ENCODE results near the gene TCF7L2.
A peak's percentile ranks its signal among the peaks of the same experiment; 100 is the strongest.

Gene TCF7L2

GRCh38 chr10:113019692-113020474, 69.8 kb downstream of the TCF7L2 start:
- DNase-seq (no peak), ATAC-seq (replicated peaks) (no peak)
- no peaks in the 10 kb centered on the region for H3K36me3 Mint-ChIP-seq (ENCODE audit: insufficient read depth)
- H3K9me3 Mint-ChIP-seq: no peaks in the 10 kb centered on the region
- no peaks in the 10 kb centered on the region for H3K27me3 Mint-ChIP-seq
- H3K27ac Mint-ChIP-seq: peak overlapping the region in 1 of 2 donors; percentile 6
- peaks cover 0 to 8% of the 10 kb centered on the region in 2 donors for H3K4me1 Mint-ChIP-seq (ENCODE audit: low read depth in 2 of 2)
- H3K4me3 Mint-ChIP-seq: no peak overlapping the region

DNA sequence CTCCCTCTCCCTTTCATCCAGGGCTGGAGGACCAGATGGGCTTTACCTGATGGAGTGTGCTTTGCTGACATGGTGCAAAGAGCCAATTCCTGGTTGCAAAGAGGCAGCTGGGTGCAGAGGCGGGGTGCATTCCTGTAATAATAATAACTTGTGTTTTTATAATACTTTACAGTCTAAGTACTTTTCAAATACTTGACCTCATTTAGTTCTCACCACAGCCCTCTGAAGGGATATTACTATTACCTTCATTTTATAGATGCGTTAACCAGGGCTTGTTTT, 70.4 kb downstream of the TCF7L2 start:
- H3K9me3 Mint-ChIP-seq: no peaks in the 10 kb centered on the region
- no peaks in the 10 kb centered on the region for H3K36me3 Mint-ChIP-seq (ENCODE audit: insufficient read depth)
- peaks cover 0 to 8% of the 10 kb centered on the region in 2 donors for H3K4me1 Mint-ChIP-seq (ENCODE audit: low read depth in 2 of 2)
- DNase-seq (no peak), ATAC-seq (replicated peaks) (no peak)
- no peaks in the 10 kb centered on the region for H3K27me3 Mint-ChIP-seq
- H3K4me3 Mint-ChIP-seq: no peak overlapping the region
- no peak overlapping the region for H3K27ac Mint-ChIP-seq

- Mint-ChIP-seq H3K27ac (no peak overlapping the region), H3K27me3 (no peaks in the 10 kb centered on the region), H3K4me1 (ENCODE audit: low read depth in 2 of 2) (peaks cover 0 to 8% of the 10 kb centered on the region in 2 donors), H3K36me3 (ENCODE audit: insufficient read depth) (no peaks in the 10 kb centered on the region), H3K9me3 (no peaks in the 10 kb centered on the region), H3K4me3 (no peak overlapping the region)
- no peak for ATAC-seq (replicated peaks)
- no peak for DNase-seq
Measured at GRCh38 chr10:113020838-113021237, 70.8 kb downstream of the TCF7L2 start.

DNA sequence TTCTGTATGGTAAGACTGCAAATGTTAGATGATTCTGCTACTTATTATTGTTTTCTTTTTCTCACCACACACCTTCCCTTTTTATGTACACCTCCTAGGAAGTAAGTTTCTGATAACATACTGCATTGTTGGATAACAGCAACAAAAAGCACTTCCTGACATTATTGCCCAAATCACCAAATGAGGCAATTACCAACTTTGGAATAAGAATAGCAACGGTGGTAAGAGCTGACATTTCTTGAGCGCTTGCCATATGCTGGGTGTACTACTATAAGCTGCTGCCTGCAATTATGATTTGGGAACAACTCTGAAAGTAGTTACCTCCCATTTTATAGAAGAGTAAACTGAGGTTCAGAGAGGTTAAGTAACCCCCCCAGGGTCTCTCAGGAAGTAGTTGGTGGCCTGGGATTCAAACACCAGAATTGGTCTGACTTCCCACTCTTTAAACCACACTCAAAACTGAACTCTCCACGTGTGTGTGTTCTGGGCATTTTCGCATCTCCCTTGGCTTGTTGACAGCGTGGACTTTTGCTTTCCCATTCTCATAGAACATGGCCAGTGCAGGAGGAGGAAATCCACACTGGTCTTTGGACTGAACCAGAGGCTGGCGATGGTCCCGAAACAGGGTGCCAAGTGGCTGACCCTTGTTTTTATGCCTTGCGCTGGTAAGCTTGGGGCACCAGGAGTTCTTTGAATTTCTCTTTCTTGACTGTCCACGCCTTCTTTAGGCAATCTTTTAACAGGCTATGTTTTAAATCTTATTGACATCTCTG, 71.4 kb downstream of the TCF7L2 start:
- no peak overlapping the region for H3K4me3 Mint-ChIP-seq
- ATAC-seq (replicated peaks) (no peak), DNase-seq (no peak)
- H3K27ac Mint-ChIP-seq: no peak overlapping the region
- H3K36me3 Mint-ChIP-seq (ENCODE audit: insufficient read depth): no peaks in the 10 kb centered on the region
- no peaks in the 10 kb centered on the region for H3K27me3 Mint-ChIP-seq
- peaks cover 0 to 8% of the 10 kb centered on the region in 2 donors for H3K4me1 Mint-ChIP-seq (ENCODE audit: low read depth in 2 of 2)
- no peaks in the 10 kb centered on the region for H3K9me3 Mint-ChIP-seq

- Mint-ChIP-seq H3K27me3 (no peaks in the 10 kb centered on the region), H3K4me1 (ENCODE audit: low read depth in 2 of 2) (peaks cover 0 to 9% of the 10 kb centered on the region in 2 donors), H3K4me3 (no peak overlapping the region), H3K27ac (no peak overlapping the region), H3K36me3 (ENCODE audit: insufficient read depth) (no peaks in the 10 kb centered on the region), H3K9me3 (no peaks in the 10 kb centered on the region)
- no peak for DNase-seq
- no peak for ATAC-seq (replicated peaks)
Measured at GRCh38 chr10:113022265-113022664, 72.2 kb downstream of the TCF7L2 start.

GRCh38 chr10:113023017-113023416, 73.0 kb downstream of the TCF7L2 start:
- Mint-ChIP-seq H3K27me3 (peaks cover 0 to 6% of the 10 kb centered on the region in 2 donors), H3K4me1 (ENCODE audit: low read depth in 2 of 2) (peaks cover 5 to 14% of the 10 kb centered on the region in 2 donors), H3K36me3 (ENCODE audit: insufficient read depth) (no peaks in the 10 kb centered on the region), H3K9me3 (no peaks in the 10 kb centered on the region), H3K4me3 (no peak overlapping the region), H3K27ac (no peak overlapping the region)
- ATAC-seq (replicated peaks) (no peak), DNase-seq (no peak)

- DNase-seq: no peak
- no peaks in the 10 kb centered on the region for H3K9me3 Mint-ChIP-seq
- H3K4me3 Mint-ChIP-seq: no peak overlapping the region
- no peak for ATAC-seq (replicated peaks)
- H3K36me3 Mint-ChIP-seq (ENCODE audit: insufficient read depth): peaks cover 3% of the 10 kb centered on the region
- H3K27me3 Mint-ChIP-seq: peaks cover 0 to 10% of the 10 kb centered on the region in 2 donors
- no peak overlapping the region for H3K27ac Mint-ChIP-seq
- peaks cover 5 to 11% of the 10 kb centered on the region in 2 donors for H3K4me1 Mint-ChIP-seq (ENCODE audit: low read depth in 2 of 2)
Measured at GRCh38 chr10:113024930-113025329, 74.9 kb downstream of the TCF7L2 start.

- peaks cover 5 to 7% of the 10 kb centered on the region in 2 donors for H3K4me1 Mint-ChIP-seq (ENCODE audit: low read depth in 2 of 2)
- peaks cover 3% of the 10 kb centered on the region for H3K36me3 Mint-ChIP-seq (ENCODE audit: insufficient read depth)
- peaks cover 0 to 10% of the 10 kb centered on the region in 2 donors for H3K27me3 Mint-ChIP-seq
- DNase-seq (no peak), ATAC-seq (replicated peaks) (no peak)
- no peaks in the 10 kb centered on the region for H3K9me3 Mint-ChIP-seq
- no peak overlapping the region for H3K4me3 Mint-ChIP-seq
- H3K27ac Mint-ChIP-seq: no peak overlapping the region
Measured at GRCh38 chr10:113025487-113025886, 75.4 kb downstream of the TCF7L2 start.

DNA sequence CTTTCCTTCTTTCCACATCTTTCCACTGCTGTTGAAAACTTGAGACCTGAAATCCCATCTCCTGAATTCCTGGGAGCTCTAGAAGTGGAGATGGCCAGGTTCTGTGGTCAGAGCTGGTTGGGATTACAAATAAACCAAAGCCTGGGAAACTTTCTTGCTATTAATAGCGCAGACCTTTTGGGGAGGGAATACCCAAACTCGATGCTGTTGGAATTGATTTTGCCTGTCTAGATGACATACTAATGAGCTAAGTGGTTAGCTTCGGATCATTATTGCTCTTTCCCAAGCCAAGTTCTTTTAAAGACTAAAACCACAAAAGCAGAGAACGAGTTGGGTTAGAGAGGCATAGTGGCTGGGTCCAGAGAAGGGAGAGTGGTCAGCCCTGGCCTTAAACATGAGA, 76.6 kb downstream of the TCF7L2 start:
- ATAC-seq (replicated peaks): no peak
- Mint-ChIP-seq H3K4me1 (ENCODE audit: low read depth in 2 of 2) (peaks cover 5 to 7% of the 10 kb centered on the region in 2 donors), H3K27ac (no peak overlapping the region), H3K27me3 (peaks cover 0 to 10% of the 10 kb centered on the region in 2 donors), H3K9me3 (no peaks in the 10 kb centered on the region), H3K4me3 (no peak overlapping the region), H3K36me3 (ENCODE audit: insufficient read depth) (peaks cover 3% of the 10 kb centered on the region)
- no peak for DNase-seq

GRCh38 chr10:113027230-113027573, 77.2 kb downstream of the TCF7L2 start:
- H3K4me1 Mint-ChIP-seq (ENCODE audit: low read depth in 2 of 2): peaks cover 5 to 7% of the 10 kb centered on the region in 2 donors
- no peaks in the 10 kb centered on the region for H3K9me3 Mint-ChIP-seq
- peaks cover 0 to 10% of the 10 kb centered on the region in 2 donors for H3K27me3 Mint-ChIP-seq
- DNase-seq: no peak
- peaks cover 3% of the 10 kb centered on the region for H3K36me3 Mint-ChIP-seq (ENCODE audit: insufficient read depth)
- no peak for ATAC-seq (replicated peaks)
- H3K27ac Mint-ChIP-seq: peak overlapping the region in 1 of 2 donors; percentile 3
- H3K4me3 Mint-ChIP-seq: no peak overlapping the region

DNA sequence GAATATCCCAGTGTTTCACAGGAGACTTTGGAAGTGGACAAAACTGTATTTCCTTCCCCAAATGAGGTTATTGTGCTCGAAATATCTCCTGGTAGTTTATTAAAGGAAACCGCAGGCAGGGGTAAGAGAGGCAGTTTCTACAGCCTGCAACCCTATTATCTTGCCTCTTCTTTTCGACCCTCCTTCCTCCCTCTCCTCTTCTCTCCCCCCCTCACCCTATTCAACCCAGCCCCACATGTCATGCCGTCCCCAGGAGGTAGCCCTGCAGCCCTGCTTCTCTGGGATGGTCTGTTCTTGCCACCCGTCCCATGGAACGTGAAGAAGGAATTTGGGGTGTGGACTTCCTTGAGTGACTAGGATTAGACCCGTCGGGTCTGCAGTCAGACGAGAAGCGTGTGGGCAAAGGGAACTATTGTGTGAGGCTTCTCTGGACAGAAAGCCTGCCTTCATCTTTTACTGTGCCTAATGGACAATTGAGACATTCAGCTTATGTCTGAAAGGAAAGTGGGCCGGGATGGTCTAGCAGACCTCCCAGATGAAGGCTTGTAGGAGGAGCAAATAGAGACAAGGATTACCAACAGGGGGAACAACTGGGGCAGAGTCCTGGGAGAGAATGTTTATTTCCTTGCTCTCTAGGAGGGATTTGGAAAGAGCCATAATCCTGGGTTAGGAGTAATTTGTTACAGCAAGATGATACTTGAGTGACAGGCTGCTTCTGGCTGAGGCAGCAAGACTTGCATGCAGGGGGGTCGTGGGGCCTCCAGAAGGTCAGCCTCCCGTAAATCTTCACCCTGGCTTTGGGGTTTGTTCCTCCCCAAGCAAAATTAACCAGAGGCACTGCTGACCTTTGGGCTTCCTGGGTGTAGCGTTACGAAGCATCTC, 77.8 kb downstream of the TCF7L2 start:
- Mint-ChIP-seq H3K36me3 (ENCODE audit: insufficient read depth) (peaks cover 3% of the 10 kb centered on the region), H3K4me3 (no peak overlapping the region), H3K4me1 (ENCODE audit: low read depth in 2 of 2) (peaks cover 5 to 7% of the 10 kb centered on the region in 2 donors), H3K27ac (peak overlapping the region in 1 of 2 donors; percentile 5), H3K9me3 (no peaks in the 10 kb centered on the region), H3K27me3 (peaks cover 0 to 10% of the 10 kb centered on the region in 2 donors)
- ATAC-seq (replicated peaks): no peak
- no peak for DNase-seq

DNA sequence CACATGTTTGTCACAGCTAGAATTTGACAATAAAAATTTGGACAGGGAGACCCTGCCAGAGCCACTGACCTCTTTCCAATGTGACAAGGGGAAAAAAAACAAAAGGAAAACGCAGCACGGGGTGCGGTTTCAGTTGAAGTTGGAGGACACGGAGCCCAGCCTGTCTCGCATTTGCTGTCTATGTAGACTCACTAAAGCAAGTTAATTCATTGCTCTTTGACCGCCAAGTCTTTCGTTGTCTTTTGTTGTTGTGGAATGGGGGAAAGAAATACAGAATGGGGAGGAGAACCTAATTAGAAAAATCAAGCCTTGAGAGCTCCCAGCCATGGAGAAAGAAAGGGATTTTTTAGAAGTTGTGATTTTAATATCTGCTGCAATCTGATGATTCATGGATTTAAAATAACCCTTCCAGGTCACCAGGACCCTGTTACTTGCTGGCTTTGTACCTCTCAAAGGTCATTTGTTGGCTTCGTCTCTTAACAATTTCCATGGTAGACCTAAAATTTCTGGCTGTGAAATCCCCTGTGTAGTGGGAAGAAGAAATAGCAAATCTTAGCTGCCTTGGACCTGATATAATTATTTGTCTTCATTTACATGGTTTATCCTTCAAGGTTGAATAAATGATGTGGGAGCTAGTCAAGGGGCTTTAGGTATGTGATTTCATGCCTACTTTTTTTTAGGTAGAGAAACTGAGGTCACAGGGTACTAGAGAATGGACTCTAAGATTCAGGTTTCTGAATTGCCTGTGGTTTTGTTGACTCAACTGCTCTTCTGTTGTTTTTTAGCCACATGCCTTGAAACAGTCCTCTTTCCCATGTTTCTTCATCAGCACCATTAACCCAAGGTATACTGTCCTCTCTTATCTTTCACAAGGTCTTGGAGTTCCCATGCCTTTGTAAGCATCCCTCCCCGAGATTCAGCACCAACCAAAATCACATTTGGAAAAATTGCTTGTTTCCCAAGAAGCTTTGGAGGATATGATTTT, 78.7 kb downstream of the TCF7L2 start:
- Mint-ChIP-seq H3K36me3 (ENCODE audit: insufficient read depth) (peaks cover 6% of the 10 kb centered on the region), H3K4me1 (ENCODE audit: low read depth in 2 of 2) (peaks cover 5 to 7% of the 10 kb centered on the region in 2 donors)

More for the DNA sequence above, 78.7 kb downstream of the TCF7L2 start:
- H3K9me3 Mint-ChIP-seq: no peaks in the 10 kb centered on the region
- ATAC-seq (replicated peaks) (no peak), DNase-seq (no peak)
- peaks cover 0 to 10% of the 10 kb centered on the region in 2 donors for H3K27me3 Mint-ChIP-seq
- no peak overlapping the region for H3K4me3 Mint-ChIP-seq
- peak overlapping the region in 1 of 2 donors; percentile 5 for H3K27ac Mint-ChIP-seq

Measured in effector memory CD8-positive, alpha-beta T cell (primary cell).